Stimulated activated CD4-positive, alpha-beta T cell treated with anti-CD3 and anti-CD28 coated beads, Interleukin-1b, Interleukin-23, amount 100 ng/mL, for 4 hours (primary cell): ENCODE results near the gene MYO1D.
"Not testable (repeated sequence)": the region's sequence is repeated elsewhere in the genome, so short reads cannot be mapped to it uniquely, and the experiment has no call there.

Experiments
- DNase-seq, 2 donors: peaks; one replicate each; pipeline ENCODE4 v3.0.0-alpha.2; 2020; ENCODE audit warnings: low read depth in 2 of 2

MYO1D gene

DNA sequence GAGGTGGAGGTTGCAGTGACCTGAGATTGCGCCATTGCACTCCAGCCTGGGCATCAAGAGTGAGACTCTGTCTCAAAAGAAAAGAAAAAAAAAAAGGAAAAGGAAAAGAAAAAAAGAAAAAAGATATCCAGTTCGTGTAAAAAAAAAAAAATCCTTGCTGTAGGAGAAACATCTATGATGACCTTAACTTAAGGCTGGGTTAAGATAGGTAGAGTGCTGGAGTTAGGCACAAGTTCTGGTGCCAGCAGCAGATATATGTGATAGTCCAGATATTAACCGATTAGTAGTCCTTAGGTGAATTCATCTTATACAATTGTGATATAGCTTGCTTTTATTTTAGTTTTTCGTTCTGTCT, 415.4 kb downstream of the MYO1D start:
- DNase-seq, result no peak

DNA sequence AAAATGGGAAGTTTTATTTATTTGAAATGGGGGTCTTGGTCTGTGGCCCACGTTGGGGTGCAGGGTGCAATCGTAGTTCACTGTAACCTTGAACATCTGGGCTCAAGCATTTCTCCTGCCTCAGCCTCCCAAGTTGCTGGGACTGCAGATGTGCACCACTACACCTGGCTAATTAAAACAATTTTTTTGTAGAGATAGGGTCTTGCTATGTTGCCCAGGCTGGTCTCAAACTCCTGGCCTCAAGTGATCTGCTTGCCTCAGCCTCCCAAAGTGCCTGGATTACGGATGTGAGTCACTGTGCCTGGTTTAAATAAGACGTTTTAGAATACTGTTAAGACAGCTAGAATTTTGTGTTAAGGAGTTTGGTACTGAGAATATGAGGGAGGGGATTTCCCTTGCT, 416.9 kb downstream of the MYO1D start:
- DNase-seq, result no peak

DNA sequence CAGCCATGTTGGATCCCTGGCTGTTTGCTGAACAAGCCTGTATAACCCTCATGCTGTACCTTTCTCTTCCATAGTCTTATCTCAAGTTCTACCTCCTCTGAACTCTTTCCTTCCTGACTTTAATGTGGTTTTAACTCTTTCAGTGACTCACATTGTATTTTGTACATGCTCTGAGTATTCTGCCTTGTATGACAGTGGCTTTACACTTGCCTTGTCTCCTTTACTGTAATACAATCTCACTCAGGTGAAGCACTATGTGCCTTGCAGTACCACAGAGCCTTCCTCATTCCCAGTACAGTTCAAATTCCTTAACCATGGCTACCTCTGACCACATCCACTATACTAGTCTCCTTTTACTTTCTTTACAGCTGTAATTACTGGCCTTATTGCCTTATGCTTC, 418.6 kb downstream of the MYO1D start:
- no peak for DNase-seq

DNA sequence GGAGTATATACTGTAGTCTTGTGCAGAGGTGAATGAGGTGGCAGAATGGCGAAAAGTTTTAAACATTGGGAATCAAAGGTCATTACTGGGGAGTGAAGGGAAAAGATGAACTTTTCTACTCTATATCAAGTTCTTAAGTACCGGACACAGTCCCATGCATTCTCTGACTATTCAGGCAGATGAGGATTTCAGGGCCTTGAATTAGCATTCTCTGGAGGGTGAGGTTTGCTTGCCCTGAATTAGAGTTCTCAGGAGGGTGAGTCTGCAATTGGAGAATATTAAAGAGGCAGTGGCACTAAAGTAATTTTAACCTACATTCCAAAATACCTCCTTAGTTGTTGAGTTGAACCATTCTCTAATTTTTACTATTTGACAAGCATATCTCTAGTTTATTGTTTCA, 423.6 kb downstream of the MYO1D start:
- no peak for DNase-seq

DNA sequence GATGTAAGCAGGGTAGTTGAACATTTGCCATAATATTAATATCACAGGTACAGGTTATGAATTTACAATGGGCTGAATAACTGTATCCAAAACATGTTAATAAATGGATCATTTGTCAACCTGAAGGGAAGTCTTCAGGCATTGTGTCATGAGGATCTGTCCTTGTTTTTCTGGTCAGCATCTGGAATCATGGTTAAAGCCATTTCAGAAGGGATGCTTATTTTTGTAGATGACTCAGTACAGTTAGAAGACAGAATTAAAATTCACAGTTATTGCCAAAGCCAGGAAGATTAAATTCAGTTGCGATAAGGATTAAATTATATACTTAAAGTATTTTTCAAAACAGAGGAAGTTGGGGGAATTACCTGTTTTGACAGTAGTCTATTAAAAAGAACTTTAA, 424.6 kb downstream of the MYO1D start:
- DNase-seq, result no peak

DNA sequence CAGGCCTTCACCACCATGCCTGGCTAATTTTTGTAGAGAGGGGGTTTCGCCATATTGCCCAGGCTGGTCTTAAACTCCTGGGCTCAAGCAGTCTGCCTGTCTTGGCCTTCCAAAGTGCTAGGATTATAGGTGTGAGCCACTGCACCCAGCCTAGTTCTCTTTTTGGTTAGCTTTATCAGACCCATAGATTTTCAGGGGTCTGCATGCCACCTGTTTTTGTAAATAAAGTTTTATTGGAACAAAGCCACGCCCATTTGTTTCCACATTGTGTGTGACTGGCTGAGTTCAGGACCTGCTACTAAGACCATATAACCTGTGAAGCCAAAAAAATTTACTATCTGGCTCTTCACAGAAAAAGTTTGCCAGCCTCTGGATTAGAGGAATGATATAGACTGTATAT, 425.0 kb downstream of the MYO1D start:
- DNase-seq, result no peak

DNA sequence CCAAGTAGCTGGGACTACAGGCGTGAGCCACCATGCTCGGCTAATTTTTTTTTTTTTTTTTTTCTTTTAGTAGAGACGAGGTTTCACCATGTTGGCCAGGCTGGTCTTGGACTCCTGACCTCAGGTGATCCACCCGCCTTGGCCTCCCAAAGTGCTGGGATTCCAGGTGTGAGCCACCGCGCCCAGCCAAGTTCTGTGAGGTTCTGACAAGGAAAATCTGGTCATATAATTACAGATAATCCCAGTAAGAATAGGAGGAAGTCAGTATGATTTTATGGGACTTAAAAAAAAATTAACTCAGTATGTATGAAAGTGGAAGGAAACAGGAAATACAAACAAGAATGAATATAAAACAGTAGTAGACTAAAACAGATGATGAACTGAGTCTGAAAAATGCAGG, 426.5 kb downstream of the MYO1D start:
- DNase-seq, result not testable (repeated sequence)

DNA sequence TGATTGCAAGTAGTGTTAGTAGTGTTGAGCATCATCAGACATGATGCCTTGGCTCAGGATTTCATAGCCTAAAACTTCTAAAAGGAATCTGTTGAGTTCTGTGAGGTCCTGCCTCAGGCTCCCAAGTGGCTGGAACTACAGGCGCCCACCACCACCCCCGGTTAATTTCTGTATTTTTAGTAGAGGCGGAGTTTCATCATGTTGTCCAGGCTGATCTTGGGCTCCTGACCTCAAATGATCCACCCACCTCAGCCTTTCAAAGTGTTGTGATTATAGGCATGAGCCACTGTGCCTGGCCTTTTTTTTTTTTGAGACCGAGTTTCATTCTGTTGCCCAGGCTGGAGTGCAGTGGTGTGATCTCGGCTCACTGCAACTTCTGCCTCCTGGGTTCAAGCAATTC, 427.0 kb downstream of the MYO1D start:
- no peak for DNase-seq

DNA sequence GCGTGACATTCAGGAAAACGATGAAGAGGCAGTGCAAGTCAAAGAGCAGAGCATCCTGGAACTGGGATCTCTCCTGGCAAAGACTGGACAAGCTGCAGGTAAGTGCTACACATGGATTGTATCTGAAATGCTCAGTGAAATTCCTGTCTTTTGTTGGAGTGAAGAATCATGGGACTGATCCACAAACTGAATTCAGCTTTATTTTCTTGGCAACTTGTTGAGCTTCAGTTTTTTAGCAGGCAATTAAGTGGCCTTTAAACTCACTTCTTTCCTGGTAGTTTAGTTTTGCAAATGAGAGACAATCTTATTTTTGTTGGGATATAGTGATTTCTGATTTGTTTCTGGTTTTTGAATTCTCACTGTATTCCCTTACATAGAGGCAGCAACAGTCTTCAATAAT, 430.0 kb downstream of the MYO1D start:
- DNase-seq, result no peak

DNA sequence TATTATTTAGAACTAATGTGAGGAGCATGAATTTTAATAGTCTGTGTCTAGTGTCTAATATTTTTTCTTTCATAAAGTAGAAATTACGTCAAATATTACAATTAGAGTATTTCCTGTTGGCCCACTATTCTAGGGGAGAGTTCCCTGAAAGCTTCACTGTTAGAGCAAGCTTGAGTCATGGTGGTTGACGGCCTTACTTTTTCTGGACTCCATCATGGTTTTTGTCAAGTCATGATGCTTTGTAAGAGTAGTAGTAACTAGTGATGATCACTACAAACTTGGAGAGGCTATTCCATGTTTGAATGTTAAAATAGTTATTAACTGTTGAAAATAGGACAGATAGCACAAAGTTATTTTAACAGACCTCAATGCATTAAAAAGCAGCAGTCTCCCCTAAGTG, 431.0 kb downstream of the MYO1D start:
- no peak for DNase-seq

DNA sequence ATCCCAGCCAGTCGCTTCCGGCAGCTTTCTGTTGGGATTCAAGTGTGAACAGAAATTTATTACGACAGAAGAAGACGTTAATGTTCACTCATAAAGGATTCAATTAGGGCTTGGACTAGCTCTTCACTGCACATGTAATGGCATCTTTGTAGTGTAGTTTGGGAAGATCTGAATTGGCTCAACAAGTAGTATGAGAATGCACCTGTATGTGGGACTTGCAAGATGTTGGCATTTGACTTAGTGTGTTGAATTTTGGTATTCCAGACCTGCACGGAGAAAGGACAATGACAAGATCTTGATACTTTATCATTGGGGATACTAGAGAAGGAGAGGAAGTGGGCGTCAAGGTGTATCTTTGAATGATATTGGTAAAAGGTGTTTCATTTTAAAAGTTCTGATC, 431.4 kb downstream of the MYO1D start:
- no peak for DNase-seq

DNA sequence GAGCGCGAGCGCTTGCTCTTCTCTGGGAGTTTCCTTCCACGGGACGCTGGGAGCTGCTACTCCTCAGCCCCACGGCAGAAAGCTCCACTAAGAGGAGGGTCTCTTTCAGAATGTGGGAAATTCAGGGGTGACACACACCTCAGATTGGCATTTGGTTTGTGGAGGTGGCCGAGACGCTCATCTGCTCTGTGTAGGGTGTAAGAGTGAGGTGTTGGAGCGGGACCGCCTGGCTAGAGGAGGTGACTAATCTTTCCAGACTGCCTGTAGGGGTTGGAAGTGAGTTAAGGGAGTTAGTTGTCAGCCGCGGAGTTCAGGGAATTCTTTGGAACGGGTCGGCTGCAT, 431.9 kb downstream of the MYO1D start:
- peak; percentile 28 for DNase-seq

DNA sequence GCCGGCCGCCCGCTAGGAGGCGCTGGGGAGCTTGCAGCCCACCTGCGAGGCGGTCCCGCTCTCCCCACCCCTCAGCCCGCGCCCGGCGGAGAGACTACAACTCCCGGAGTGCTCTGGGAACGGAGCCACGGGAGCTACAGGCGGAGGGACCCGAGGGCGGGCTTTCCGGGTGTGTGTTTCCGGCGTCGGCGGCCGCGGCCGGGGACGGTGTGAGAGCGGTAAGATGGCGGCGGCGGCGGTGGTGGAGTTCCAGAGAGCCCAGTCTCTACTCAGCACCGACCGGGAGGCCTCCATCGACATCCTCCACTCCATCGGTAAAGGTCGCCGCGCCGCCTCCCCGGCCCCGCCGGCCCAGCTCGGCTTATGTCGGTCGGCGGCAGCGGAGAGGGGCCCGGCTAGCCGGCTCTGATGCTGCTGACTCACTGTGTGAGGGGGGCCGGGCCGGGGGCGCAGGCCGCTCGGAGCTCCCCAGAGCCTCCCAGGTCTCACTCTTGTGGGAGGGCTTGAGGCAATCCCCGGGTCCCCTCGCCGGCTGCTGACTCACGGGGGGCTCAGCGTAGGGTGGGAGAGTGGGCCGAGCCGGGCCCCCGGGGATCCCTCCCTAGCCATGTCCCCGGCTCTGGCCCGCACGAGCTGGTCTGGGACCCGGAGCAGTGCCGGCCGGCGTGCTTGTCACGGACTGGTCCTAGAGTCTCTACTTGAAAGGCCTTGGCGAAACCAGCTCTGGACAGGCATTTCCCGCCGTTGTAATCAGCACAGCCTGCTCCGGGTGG, 432.4 kb downstream of the MYO1D start, which contains the start of gene PSMD11:
TSS of gene PSMD11 (plus strand) at position 210 of the 773 bp plus-strand sequence. CDS start at position 224, 14 bp downstream.
- DNase-seq, result peak; percentile 98 to 99

DNA sequence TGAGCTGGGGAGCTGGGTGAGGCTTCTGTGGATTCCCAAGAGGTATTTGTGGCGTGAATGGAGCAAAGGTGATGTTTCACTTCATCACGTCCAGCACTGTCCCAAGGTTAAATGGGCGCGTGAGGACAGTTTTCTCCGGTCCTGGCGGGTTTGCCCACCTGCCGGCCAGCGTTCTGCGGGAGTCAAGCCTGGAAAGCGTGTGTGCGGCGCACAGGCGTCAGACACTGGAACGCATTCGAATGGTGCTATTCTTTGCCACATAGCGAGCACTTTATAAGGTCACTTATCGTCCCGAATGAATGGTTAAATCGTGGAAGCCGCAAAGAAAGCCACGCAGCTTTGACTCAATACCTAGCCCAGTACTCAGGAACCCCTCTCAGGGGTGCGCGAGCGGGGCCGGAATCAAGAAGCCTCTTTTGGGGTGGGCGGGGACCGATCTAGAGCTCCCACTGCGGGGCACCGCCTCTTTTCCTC, 433.1 kb downstream of the MYO1D start:
- DNase-seq, result no peak
